Right ventricle myocardium superior (tissue), 1 donor: ENCODE data around the gene CACNA1I. TPM values are rescaled to one million over a fixed set of nuclear protein-coding genes. Genes with fewer than 3 reads are reported as not detected.

Source experiments
- ATAC-seq: fragments of 200-7000 bp; cut with Tn5 transposase; one replicate; pipeline ENCODE4 v1.9.1; 2020; ENCODE audit warnings: mild to moderate bottlenecking; ENCODE audit not compliant: poor library complexity
- DNase-seq: peaks from one replicate; pipeline ENCODE4 v3.0.0-alpha.2; 2020
- intact Hi-C: fragments of 100-400 bp; cut with DNase I; formaldehyde crosslinking; loops from one replicate; pipeline ENCODE4 v1.11.2; 2022
- total RNA-seq: library from RNA; stranded (reverse); fragmentation: NEBNext Ultra II Directional; extraction: Animal tissue kit (Norgen Biotek cat#: 25700); gene quantifications from one replicate; pipeline ENCODE4 v1.2.1, GENCODE V29; 2021
- donor health status: DM: no; HTN: yes; CAD: no; lungs with severe emphysema.

Gene CACNA1I
- total RNA-seq, 1 donor from 2014 or later: 0.03 TPM

GRCh38 chr22:39534092-39534506, 36.5 kb upstream of the CACNA1I start:
- DNase-seq (no peak), ATAC-seq (no peak)
- intact Hi-C loops: no loop called here

GRCh38 chr22:39534591-39535356, 35.8 kb upstream of the CACNA1I start:
- DNase-seq: peak; percentile 92
- intact Hi-C loops: loop anchor here (5.0 kb wide), 1 partner anchor 488 kb away; no protein-coding TSS in a partner anchor
- ATAC-seq: peak; percentile 47

GRCh38 chr22:39535357-39535725, 35.2 kb upstream of the CACNA1I start:
- intact Hi-C loops: loop anchor here (5.0 kb wide), 1 partner anchor 487 kb away; no protein-coding TSS in a partner anchor
- ATAC-seq (no peak), DNase-seq (no peak)

- ATAC-seq: no peak
- intact Hi-C loops: loop anchor here (5.0 kb wide), 1 partner anchor 486 kb away; no protein-coding TSS in a partner anchor
- DNase-seq: no peak
Measured at GRCh38 chr22:39535831-39536449, 34.6 kb upstream of the CACNA1I start.

GRCh38 chr22:39536711-39537110, 33.8 kb upstream of the CACNA1I start:
- ATAC-seq: no peak
- intact Hi-C loops: loop anchor here (5.0 kb wide), 1 partner anchor 486 kb away; no protein-coding TSS in a partner anchor
- no peak for DNase-seq

GRCh38 chr22:39537975-39538374, 32.6 kb upstream of the CACNA1I start:
- no peak for DNase-seq
- intact Hi-C loops: loop anchor here (5.0 kb wide), 1 partner anchor 484 kb away; no protein-coding TSS in a partner anchor
- ATAC-seq: no peak

- ATAC-seq: no peak
- intact Hi-C loops: no loop called here
- no peak for DNase-seq
Measured at GRCh38 chr22:39543095-39543494, 27.5 kb upstream of the CACNA1I start.

GRCh38 chr22:39545386-39546365, 24.9 kb upstream of the CACNA1I start:
- DNase-seq: no peak
- ATAC-seq: peak; percentile 68
- intact Hi-C loops: no loop called here

- DNase-seq: no peak
- intact Hi-C loops: no loop called here
- ATAC-seq: no peak
Measured at GRCh38 chr22:39546889-39547586, 23.5 kb upstream of the CACNA1I start.

- no peak for ATAC-seq
- intact Hi-C loops: no loop called here
- no peak for DNase-seq
Measured at GRCh38 chr22:39547587-39547947, 23.0 kb upstream of the CACNA1I start.

- ATAC-seq: no peak
- intact Hi-C loops: no loop called here
- no peak for DNase-seq
Measured at GRCh38 chr22:39553429-39553828, 17.1 kb upstream of the CACNA1I start.

GRCh38 chr22:39554151-39554550, 16.4 kb upstream of the CACNA1I start:
- ATAC-seq: no peak
- intact Hi-C loops: no loop called here

GRCh38 chr22:39556970-39557841, 13.3 kb upstream of the CACNA1I start:
- peak; percentile 71 for ATAC-seq

More at GRCh38 chr22:39554151-39554550, 16.4 kb upstream of the CACNA1I start:
- no peak for DNase-seq

GRCh38 chr22:39558254-39558727, 12.3 kb upstream of the CACNA1I start:
- ATAC-seq: no peak
- no peak for DNase-seq
- intact Hi-C loops: no loop called here

More at GRCh38 chr22:39556970-39557841, 13.3 kb upstream of the CACNA1I start:
- DNase-seq: no peak
- intact Hi-C loops: no loop called here

GRCh38 chr22:39558950-39559349, 11.6 kb upstream of the CACNA1I start:
- intact Hi-C loops: no loop called here

GRCh38 chr22:39559456-39560105, 11.0 kb upstream of the CACNA1I start:
- DNase-seq (no peak), ATAC-seq (no peak)
- intact Hi-C loops: no loop called here

More at GRCh38 chr22:39558950-39559349, 11.6 kb upstream of the CACNA1I start:
- no peak for DNase-seq
- no peak for ATAC-seq

- DNase-seq (no peak), ATAC-seq (no peak)
- intact Hi-C loops: no loop called here
Measured at GRCh38 chr22:39560127-39560526, 10.4 kb upstream of the CACNA1I start.
